GM18873 (cell line): Measurements from ENCODE around the gene NHLH1.

Source experiments
- ATAC-seq: cut with Tn5 transposase; IDR thresholded peaks from one replicate; pipeline ENCODE4 v1.9.1; 2021; ENCODE audit warnings: mild to moderate bottlenecking, moderate library complexity, moderate number of reproducible peaks; ENCODE audit not compliant: unreplicated experiment, low FRiP score

NHLH1 gene

GRCh38 chr1:160407839-160408801, 41.2 kb downstream of the NHLH1 start:
- no peak for ATAC-seq

GRCh38 chr1:160408864-160409263, 42.0 kb downstream of the NHLH1 start:
- no peak for ATAC-seq

DNA sequence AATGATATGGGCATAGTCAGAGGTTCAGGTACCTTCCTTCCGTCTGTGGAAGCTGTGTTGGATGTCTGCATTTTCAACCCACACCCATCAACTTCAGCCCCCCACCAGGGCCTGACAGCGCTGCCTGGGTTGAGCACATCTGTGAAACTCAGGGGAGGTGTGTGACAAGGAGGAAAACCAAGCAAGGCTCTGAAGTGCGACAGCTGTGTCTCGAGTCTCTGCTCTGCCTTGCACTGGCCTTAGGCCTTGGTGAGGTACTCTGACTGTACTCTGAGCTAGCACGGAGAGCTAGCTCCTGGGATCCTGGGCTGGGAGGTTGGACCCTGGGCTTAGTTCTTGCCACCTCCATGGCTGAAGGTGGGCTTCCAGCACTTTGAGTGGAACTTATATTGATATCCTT, 42.6 kb downstream of the NHLH1 start:
- ATAC-seq = no peak

DNA sequence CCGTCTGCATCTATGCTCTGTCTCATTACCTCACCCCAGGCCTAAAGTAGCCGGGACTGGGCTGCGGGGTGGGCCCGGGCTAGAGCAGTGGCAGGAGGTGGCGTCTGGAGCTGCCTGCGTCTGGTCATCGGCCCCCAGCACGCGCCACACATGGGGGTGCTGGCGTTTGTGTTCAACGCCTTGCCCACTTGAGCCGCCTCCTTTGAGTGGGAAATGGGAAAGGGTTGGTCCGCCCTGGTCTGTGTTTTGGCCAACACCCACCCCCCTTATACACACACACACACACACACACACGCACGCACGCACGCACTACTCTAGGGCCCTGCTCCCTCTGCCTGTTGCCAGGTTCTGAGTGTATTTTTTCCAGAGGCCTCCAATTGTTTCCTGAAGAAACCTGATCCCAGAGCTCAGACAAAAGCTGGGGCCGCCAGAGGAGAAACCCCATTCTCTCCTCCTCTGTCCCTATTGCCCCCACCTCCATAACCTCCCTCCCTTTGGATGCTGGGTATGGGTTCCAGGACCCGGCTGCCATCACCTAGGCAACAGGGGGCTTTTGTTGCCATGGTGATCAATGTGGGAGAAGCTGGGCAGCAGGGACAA, 43.6 kb downstream of the NHLH1 start:
- no peak for ATAC-seq

DNA sequence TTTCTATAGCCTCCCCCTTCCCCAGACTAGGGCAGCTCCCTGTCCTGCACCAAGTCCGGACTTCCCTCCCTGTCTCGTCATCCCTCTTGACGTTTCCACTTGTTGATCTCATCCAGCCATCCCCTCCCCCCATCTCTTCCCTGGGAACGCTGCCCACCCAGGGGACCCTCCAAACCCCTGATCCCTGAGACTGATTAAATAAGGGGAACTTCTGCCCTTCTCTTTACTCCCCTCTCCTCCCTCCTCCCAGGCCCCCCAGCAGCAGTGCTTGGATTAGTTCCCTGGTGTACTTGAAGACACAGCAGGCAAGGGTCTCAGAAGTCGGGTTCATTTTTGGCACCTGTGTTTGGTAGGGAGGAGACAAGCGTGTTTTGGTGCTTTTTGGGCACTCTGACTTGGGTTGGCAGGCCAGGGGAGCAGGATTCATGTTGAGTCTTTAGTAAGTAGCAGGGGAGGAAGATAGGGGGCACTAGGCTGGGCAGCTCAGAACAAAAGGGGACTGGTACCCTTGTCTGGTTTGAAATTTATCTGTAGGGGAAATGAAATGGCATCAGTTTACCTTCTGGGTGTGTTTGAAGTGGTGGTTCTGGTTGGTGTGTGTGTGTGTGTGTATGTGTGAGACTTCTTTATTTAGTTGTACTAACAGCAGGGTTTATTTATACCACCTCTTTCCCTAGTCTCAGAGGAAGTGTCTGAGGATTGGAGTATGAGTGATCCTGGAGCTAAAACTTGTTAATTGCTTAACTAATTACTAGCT, 44.6 kb downstream of the NHLH1 start:
- ATAC-seq = no peak

GRCh38 chr1:160412028-160412362, 45.1 kb downstream of the NHLH1 start:
- ATAC-seq = no peak

GRCh38 chr1:160413716-160414115, 46.8 kb downstream of the NHLH1 start:
- ATAC-seq = no peak

DNA sequence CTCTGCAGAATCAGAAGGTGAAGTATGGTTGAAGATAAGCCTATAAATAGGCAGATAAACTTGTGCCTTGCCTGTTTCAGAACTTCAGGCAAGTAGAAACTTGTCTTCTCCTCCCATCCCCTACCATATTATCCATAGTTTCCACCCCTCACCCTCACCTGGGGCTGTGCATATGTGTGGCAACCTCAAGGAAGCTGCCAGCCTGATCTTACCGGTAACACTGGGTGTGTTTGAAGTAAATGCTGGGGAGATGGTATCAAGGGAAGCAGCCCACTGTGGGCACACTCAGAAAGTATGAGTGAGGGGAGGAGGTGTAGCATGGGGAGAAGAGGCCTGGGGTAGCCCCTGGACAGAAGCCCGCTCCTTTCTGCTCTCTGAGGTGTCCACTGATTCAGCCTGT, 48.0 kb downstream of the NHLH1 start:
- ATAC-seq = no peak

DNA sequence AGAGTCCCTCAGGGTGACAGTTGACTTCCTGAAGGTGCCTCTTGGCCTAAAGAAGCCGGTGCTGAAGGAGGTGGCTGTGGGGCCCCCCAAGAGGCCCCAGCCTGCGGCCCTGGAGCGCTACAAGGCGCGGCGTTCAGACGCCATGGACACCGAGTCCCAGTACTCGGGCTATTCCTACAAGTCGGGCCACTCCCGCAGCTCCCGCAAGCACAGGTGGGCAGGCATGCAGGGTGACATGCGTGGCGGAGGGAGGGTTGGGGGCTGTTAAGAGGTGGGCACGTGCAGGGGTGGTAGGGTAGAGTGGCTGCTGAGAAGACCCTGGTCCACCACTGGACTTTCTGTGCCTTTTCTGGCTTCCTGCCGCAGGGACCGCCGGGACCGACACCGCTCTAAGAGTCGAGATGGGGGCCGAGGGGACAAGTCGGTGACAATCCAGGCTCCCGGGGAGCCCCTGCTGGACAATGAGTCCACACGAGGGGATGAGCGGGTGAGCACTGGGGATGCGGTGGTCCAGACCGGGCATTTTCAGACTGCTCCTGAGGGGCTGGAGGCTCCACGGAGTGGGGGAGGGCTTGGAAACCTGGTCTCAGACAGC, 48.9 kb downstream of the NHLH1 start:
- no peak for ATAC-seq

- no peak for ATAC-seq
Observed at GRCh38 chr1:160416369-160416768, 49.5 kb downstream of the NHLH1 start.

- no peak for ATAC-seq
Observed at GRCh38 chr1:160418483-160418882, 51.6 kb downstream of the NHLH1 start.

- no peak for ATAC-seq
Observed at GRCh38 chr1:160419150-160419837, 52.4 kb downstream of the NHLH1 start.

GRCh38 chr1:160419838-160420169, 52.9 kb downstream of the NHLH1 start:
- no peak for ATAC-seq

DNA sequence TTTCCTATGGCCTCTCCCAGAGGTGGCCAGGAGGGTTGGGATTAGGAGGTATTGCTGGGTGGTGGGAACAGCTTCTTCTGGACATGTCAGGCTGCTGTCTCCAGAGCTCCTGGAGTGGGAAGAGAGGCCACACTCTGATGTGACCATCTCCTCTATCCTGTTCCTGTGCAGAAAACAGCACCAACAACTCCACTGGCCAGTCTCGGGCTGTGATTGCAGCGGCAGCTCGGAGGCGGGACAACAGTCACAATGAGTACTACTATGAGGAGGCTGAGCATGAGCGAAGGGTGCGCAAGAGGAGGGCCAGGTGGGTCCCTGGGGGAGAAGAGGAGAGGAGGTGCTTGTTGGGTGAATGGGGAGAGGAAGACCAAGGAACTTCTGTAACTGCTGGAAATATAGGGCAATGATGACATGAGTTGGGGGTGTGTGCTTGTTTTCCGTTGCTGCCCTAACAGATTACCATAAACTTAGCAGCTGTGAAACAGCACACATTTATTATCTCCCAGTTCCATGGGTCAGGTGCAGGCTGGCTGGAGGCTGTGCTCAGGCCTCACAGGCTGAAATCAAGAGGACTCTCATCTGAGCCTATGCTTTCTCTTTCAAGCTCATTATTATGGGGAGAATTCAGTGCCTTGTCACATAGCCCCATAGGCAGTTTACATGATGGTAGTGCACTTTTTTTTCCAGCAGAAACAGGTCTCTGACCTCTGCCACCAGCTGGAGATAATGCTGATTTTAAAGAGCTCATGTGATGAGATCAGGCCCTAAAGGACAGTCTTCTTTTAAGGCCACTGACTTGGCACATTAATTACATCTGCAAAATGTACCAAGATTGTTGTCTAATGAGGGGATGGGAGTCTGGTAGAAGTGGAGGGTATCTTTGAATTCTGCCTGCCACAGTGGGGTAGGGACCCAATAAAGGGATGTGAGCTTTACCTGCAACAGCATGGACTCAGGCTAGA, 54.3 kb downstream of the NHLH1 start:
- ATAC-seq = no peak

DNA sequence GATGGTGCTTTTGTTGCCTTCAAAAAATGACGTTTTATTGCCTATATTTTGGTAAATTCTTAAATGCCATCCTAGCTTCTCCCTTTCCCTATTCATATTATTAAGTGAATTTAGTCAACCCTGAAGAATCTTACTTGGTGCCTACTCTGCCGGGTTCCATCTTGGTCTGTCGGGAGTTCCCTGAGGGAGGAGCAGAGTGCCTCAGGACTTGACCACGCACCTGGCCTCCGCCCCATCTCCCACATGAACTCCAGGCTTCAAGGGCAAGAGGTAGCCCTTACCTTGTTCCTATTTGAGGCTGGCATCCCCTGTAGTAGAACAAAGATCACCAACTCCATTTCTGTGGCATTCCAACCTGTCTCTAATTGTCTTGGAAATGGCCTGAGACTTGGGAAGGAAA, 55.0 kb downstream of the NHLH1 start:
- no peak for ATAC-seq
